PFSK-1 (cell line): ENCODE results near the gene C1orf35.

Source experiments
- FOXP2 ChIP-seq: optimal IDR thresholded peaks from 2 replicates; pipeline ENCODE3; 2011; ENCODE audit warnings: borderline replicate concordance, control low read depth, inconsistent platforms; ENCODE audit not compliant: insufficient read depth; ENCODE audit errors: extremely low read length, extremely low read depth
- POLR2AphosphoS5 ChIP-seq: IDR thresholded peaks from 2 replicates; pipeline ENCODE4 v1.6.1; 2012; ENCODE audit warnings: low read depth, mild to moderate bottlenecking, control low read depth, low read length, moderate library complexity
- REST ChIP-seq, 2 experiments: IDR thresholded peaks; 2 replicates each; pipeline versions ENCODE4 v1.6.1 to v1.8.0; 2011 to 2012; ENCODE audit warnings: low read depth in 2 of 2, low read length in 2 of 2, control low read depth in 1 of 2, inconsistent platforms in 1 of 2, mild to moderate bottlenecking in 1 of 2, moderate library complexity in 1 of 2; ENCODE audit not compliant: insufficient read depth in 1 of 2
- SIN3A ChIP-seq: IDR thresholded peaks from 2 replicates; pipeline ENCODE4 v1.6.1; 2012; ENCODE audit warnings: mild to moderate bottlenecking, low read length, moderate library complexity, borderline replicate concordance; ENCODE audit not compliant: insufficient read depth
- TAF1 ChIP-seq: IDR thresholded peaks from 2 replicates; pipeline ENCODE4 v1.6.1; 2012; ENCODE audit warnings: low read length, control low read depth, borderline replicate concordance; ENCODE audit not compliant: insufficient read depth

GRCh38 chr1:228062085-228062791 lies 40.9 kb downstream of the C1orf35 start:
- TF ChIP-seq POLR2AphosphoS5 (no peak), SIN3A (no peak), FOXP2 (no peak), REST (IDR thresholded peaks at IDR 0.05; ENCODE audit: insufficient read depth in 1 of 2, low read depth in 2 of 2, low read length in 2 of 2) (no peak), TAF1 (no peak)
